CD14-positive monocyte (primary cell): ENCODE measurements around the gene COL5A2. TPM values are rescaled to one million over a fixed set of nuclear protein-coding genes. Genes with fewer than 3 reads are reported as not detected.

Experiments
- DNase-seq, 3 donors: peaks; one replicate each; pipeline ENCODE4 v3.0.0-alpha.2; 2011 to 2022
- H2AFZ ChIP-seq: 2 replicates; pipeline ENCODE4 v1.6.0; 2012; ENCODE audit warnings: mild to moderate bottlenecking, low read depth, low read length, inconsistent platforms; ENCODE audit not compliant: insufficient read depth, poor library complexity, severe bottlenecking
- H3K27ac ChIP-seq, 2 donors: 1 replicate in 1 of 2; 2 replicates in 1 of 2; pipeline ENCODE4 v1.5.1; 2012 to 2013; ENCODE audit warnings: low read length in 2 of 2, control low read depth in 1 of 2, inconsistent platforms in 1 of 2, low read depth in 1 of 2, mild to moderate bottlenecking in 1 of 2
- H3K27me3 ChIP-seq, 2 donors: one replicate each; pipeline versions ENCODE4 v1.6.0 to v1.6.1; 2011 to 2013; ENCODE audit warnings: low read length in 2 of 2; ENCODE audit not compliant: control insufficient read depth in 2 of 2, insufficient read depth in 2 of 2
- H3K36me3 ChIP-seq, 2 donors: replicated peaks in 1 of 2; 1 replicate in 1 of 2; 2 replicates in 1 of 2; pipeline versions ENCODE4 v1.5.1 to v1.6.1; 2012 to 2013; ENCODE audit warnings: low read length in 2 of 2, control low read depth in 1 of 2, inconsistent platforms in 1 of 2, mild to moderate bottlenecking in 1 of 2; ENCODE audit not compliant: insufficient read depth in 2 of 2, control insufficient read depth in 1 of 2
- H3K4me1 ChIP-seq, 2 donors: 1 replicate in 1 of 2; 2 replicates in 1 of 2; pipeline versions ENCODE4 v1.5.1 to v1.6.1; 2012 to 2013; ENCODE audit warnings: low read length in 2 of 2, control low read depth in 1 of 2, inconsistent platforms in 1 of 2, mild to moderate bottlenecking in 1 of 2, moderate library complexity in 1 of 2; ENCODE audit not compliant: insufficient read depth in 2 of 2, control insufficient read depth in 1 of 2
- H3K4me2 ChIP-seq: replicated peaks from 2 replicates; pipeline ENCODE3; 2012; ENCODE audit warnings: low read length, moderate library complexity, mild to moderate bottlenecking; ENCODE audit not compliant: poor library complexity, severe bottlenecking; ENCODE audit errors: extremely low read depth
- H3K4me3 ChIP-seq, 3 experiments: fragments of 200-600 bp in 1 of 3; sonication (generic) in 1 of 3; replicated peaks in 1 of 3; 1 replicate in 2 of 3; 2 replicates in 1 of 3; pipeline ENCODE4 v1.5.1; 2011 to 2013; ENCODE audit warnings: low read length in 3 of 3, mild to moderate bottlenecking in 3 of 3, control low read depth in 2 of 3, low read depth in 2 of 3, inconsistent platforms in 1 of 3, moderate library complexity in 1 of 3
- H3K79me2 ChIP-seq: 2 replicates; pipeline ENCODE4 v1.6.0; 2012; ENCODE audit warnings: mild to moderate bottlenecking, control low read depth, inconsistent platforms, low read length, moderate library complexity; ENCODE audit not compliant: insufficient read depth
- H3K9ac ChIP-seq: 2 replicates; pipeline ENCODE4 v1.6.0; 2017; ENCODE audit warnings: low read length, mild to moderate bottlenecking; ENCODE audit not compliant: insufficient read depth, poor library complexity, severe bottlenecking
- H3K9me3 ChIP-seq, 2 donors: replicated peaks in 1 of 2; 1 replicate in 1 of 2; 2 replicates in 1 of 2; pipeline versions ENCODE4 v1.5.1 to v1.6.1; 2012 to 2013; ENCODE audit warnings: low read length in 2 of 2, control low read depth in 1 of 2; ENCODE audit not compliant: control insufficient read depth in 1 of 2, insufficient read depth in 1 of 2
- H4K20me1 ChIP-seq: 2 replicates; pipeline ENCODE4 v1.6.0; 2012; ENCODE audit warnings: mild to moderate bottlenecking, low read length, control low read depth, moderate library complexity; ENCODE audit not compliant: insufficient read depth
- H3K27ac Mint-ChIP-seq, 7 donors: one replicate each; pipeline ENCODE4 v1.8.0; 2020; ENCODE audit warnings: mild to moderate bottlenecking in 7 of 7, mixed read lengths in 7 of 7, moderate library complexity in 6 of 7, inconsistent platforms in 2 of 7
- H3K27me3 Mint-ChIP-seq, 3 donors: one replicate each; pipeline ENCODE4 v1.8.0; 2021 to 2022; ENCODE audit warnings: low read depth in 3 of 3, mild to moderate bottlenecking in 3 of 3, mixed read lengths in 3 of 3, moderate library complexity in 3 of 3, inconsistent platforms in 1 of 3
- H3K36me3 Mint-ChIP-seq, 2 donors: one replicate each; pipeline ENCODE4 v1.8.0; 2020; ENCODE audit warnings: mixed read lengths in 2 of 2, inconsistent platforms in 1 of 2, mild to moderate bottlenecking in 1 of 2
- H3K4me1 Mint-ChIP-seq: one replicate; pipeline ENCODE4 v1.8.0; 2020; ENCODE audit warnings: mild to moderate bottlenecking, mixed read lengths
- H3K4me3 Mint-ChIP-seq, 2 donors: one replicate each; pipeline ENCODE4 v1.8.0; 2020; ENCODE audit warnings: mild to moderate bottlenecking in 2 of 2, mixed read lengths in 2 of 2, moderate library complexity in 1 of 2
- H3K9me3 Mint-ChIP-seq, 7 donors: one replicate each; pipeline ENCODE4 v1.8.0; 2020 to 2022; ENCODE audit warnings: mixed read lengths in 7 of 7, mild to moderate bottlenecking in 6 of 7, moderate library complexity in 6 of 7, inconsistent platforms in 2 of 7
- WGBS: methylation state at CpG from one replicate; pipeline ENCODE4 v1.1.5; 2013; ENCODE audit warnings: missing lambda C conversion rate; ENCODE audit not compliant: insufficient coverage; 5-methylcytosine and 5-hydroxymethylcytosine counted together
- intact Hi-C, 2 donors: fragments of 100-400 bp; cut with micrococcal nuclease; formaldehyde crosslinking; loops; one replicate each; pipeline versions ENCODE4 v1.15.0 to v1.15.1; 2023
- polyA plus RNA-seq, 3 donors: library from polyadenylated mRNA; depleted of rRNA in 1 of 3; unstranded in 2 of 3; stranded (reverse) in 1 of 3; fragments of 300-500 nt in 2 of 3; fragments of >200 nt in 1 of 3; fragmentation: Illumina TruSeq in 2 of 3; gene quantifications; 1 replicate in 2 of 3; 2 replicates in 1 of 3; pipeline ENCODE4 v1.2.3, GENCODE V29; 2012 to 2021
- TF ChIP-seq, protein P1 (sequence below): fragments of 200-600 bp; IDR thresholded peaks from one replicate; pipeline ENCODE4 v1.8.0; 2022; ENCODE audit warnings: antibody characterized with exemption, mild to moderate bottlenecking

Gene COL5A2
- polyA plus RNA-seq, 3 donors: 0.13 TPM; not detected in 2

DNA sequence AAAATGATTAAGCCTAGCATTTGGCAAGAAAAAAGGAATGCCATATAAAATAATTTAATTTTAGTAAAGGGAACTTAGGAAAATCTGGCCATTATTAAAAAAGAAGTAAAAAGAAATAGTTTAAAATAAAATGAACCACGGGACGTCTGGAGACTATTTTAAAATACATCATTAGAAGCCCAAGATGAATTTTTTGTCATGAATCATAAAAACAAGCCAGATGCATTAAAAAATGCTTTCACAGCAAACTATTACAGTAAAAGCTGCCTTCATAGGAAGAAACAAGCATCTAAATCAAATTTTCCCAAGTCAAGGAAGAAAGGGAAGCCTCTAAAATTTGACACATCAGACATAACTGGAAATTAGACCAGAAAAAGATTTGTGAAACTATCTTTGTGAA, 33.0 kb downstream of the COL5A2 start:
- no peak for DNase-seq
- no peaks in the 10 kb centered on the region for H3K79me2 ChIP-seq
- H3K4me1 ChIP-seq: no peaks in the 10 kb centered on the region
- no peaks in the 10 kb centered on the region for H3K36me3 ChIP-seq
- no peak overlapping the region for H3K4me3 ChIP-seq
- H3K9me3 ChIP-seq: no peaks in the 10 kb centered on the region
- Mint-ChIP-seq H3K27ac (no peak overlapping the region), H3K9me3 (no peaks in the 10 kb centered on the region), H3K36me3 (no peaks in the 10 kb centered on the region), H3K4me1 (no peaks in the 10 kb centered on the region), H3K27me3 (peaks cover 0 to 4% (median 1%) of the 10 kb centered on the region in 3 donors), H3K4me3 (no peak overlapping the region)
- no peaks in the 10 kb centered on the region for H3K27me3 ChIP-seq
- WGBS: no CpG with 5 or more reads among the region's 2 CpGs
- no peak overlapping the region for H3K27ac ChIP-seq
- no peak overlapping the region for H2AFZ ChIP-seq
- no peak overlapping the region for H3K9ac ChIP-seq
- intact Hi-C loops: no loop called here
- H3K4me2 ChIP-seq: no peak overlapping the region
- no peaks in the 10 kb centered on the region for H4K20me1 ChIP-seq
- TF ChIP-seq, protein P1, sequence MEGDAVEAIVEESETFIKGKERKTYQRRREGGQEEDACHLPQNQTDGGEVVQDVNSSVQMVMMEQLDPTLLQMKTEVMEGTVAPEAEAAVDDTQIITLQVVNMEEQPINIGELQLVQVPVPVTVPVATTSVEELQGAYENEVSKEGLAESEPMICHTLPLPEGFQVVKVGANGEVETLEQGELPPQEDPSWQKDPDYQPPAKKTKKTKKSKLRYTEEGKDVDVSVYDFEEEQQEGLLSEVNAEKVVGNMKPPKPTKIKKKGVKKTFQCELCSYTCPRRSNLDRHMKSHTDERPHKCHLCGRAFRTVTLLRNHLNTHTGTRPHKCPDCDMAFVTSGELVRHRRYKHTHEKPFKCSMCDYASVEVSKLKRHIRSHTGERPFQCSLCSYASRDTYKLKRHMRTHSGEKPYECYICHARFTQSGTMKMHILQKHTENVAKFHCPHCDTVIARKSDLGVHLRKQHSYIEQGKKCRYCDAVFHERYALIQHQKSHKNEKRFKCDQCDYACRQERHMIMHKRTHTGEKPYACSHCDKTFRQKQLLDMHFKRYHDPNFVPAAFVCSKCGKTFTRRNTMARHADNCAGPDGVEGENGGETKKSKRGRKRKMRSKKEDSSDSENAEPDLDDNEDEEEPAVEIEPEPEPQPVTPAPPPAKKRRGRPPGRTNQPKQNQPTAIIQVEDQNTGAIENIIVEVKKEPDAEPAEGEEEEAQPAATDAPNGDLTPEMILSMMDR: no peak

DNA sequence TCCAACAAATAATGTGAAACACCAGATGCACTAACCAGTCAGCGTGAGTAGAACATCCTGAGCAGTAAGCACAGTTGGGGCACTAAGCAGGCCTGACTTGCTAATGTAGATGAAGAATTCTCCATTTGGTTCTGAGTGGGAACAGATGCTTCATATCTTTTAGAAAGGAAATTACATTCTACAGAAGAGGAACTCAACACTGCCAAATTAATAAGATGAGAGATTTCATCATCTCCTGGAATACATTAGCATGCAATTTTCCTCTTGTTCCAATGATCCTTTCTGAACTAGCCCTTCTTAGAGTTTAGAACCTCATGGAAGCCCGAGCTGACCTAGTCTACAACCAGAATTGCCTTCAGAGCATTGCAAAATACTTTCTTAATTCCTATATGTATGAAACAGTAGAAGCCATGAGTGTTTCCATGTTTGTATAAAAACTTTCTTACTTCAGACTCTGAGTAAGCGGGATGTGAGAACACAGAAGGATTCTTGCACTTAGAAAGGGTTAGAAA, 34.8 kb downstream of the COL5A2 start:
- TF ChIP-seq, protein P1: no peak
- no peak overlapping the region for H3K27ac Mint-ChIP-seq
- Histone ChIP-seq H3K4me3 (no peak overlapping the region), H3K9me3 (no peaks in the 10 kb centered on the region), H3K9ac (no peak overlapping the region), H3K79me2 (no peaks in the 10 kb centered on the region), H3K27me3 (no peaks in the 10 kb centered on the region), H3K4me1 (no peaks in the 10 kb centered on the region), H3K27ac (no peak overlapping the region), H4K20me1 (no peaks in the 10 kb centered on the region), H3K36me3 (no peaks in the 10 kb centered on the region), H3K4me2 (no peak overlapping the region), H2AFZ (no peak overlapping the region)
- WGBS: no CpG with 5 or more reads among the region's 3 CpGs
- H3K4me3 Mint-ChIP-seq: no peak overlapping the region
- no peak for DNase-seq
- no peaks in the 10 kb centered on the region for H3K36me3 Mint-ChIP-seq
- H3K9me3 Mint-ChIP-seq: no peaks in the 10 kb centered on the region
- intact Hi-C loops: no loop called here
- H3K4me1 Mint-ChIP-seq: no peaks in the 10 kb centered on the region
- peaks cover 0 to 4% (median 1%) of the 10 kb centered on the region in 3 donors for H3K27me3 Mint-ChIP-seq
